AML-193 (cell line): ENCODE results near the gene NAV3.
"Not testable (repeated sequence)": the region's sequence is repeated elsewhere in the genome, so short reads cannot be mapped to it uniquely, and the experiment has no call there.

Experiments used
- DNase-seq, 2 experiments: peaks; one replicate each; lab custom pipeline; 2025; lab: John Stamatoyannopoulos, UW

The NAV3 gene

GRCh38 chr12:78257662-78258061 is 427.0 kb downstream of the NAV3 start:
- not testable (repeated sequence) for DNase-seq

- no peak for DNase-seq
Observed at GRCh38 chr12:78260976-78261375, 430.3 kb downstream of the NAV3 start.

- DNase-seq: no peak
Observed at GRCh38 chr12:78261901-78262300, 431.2 kb downstream of the NAV3 start.
